Measurements from ENCODE around the gene GPR156.
"Not testable (repeated sequence)": the region's sequence is repeated elsewhere in the genome, so short reads cannot be mapped to it uniquely, and the experiment has no call there.

The GPR156 gene

DNA sequence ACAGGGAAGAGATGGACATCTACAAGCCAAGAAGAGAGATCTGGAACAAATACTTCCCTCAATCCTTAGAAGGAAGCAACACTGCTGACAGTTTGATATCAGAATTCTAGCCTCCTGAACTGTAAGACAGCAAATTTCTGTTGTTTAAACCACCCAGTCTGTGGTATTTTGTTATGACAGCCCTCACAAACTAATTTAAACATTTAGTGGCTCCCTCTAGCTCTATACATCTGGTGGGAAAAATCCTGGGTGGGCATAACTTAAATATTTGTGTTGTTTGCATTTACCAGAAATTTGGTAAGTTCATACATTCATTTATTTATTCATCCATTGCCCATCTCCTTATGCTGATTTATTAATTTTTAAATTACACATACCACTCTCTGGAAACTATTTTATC lies 128.3 kb downstream of the GPR156 start:
- no peak for DNase-seq

DNA sequence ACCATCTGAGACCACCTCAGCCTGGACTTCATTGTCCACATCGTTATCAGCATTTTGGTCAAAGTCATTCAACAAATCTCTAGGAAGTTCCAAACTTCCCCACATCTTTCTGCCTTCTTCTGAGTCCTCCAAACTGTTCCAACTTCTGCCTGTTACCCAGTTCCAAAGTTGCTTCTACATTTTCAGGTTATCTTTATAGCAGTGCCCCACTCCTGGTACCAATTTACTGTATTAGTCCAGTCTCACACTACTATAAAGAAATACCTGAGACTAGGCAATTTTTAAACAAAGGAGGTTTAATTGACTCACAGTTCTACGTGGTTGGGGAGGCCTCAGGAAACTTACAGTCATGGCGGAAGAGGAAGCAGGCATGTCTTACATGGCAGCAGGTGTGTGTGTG lies 129.3 kb downstream of the GPR156 start:
- not testable (repeated sequence) for DNase-seq

DNA sequence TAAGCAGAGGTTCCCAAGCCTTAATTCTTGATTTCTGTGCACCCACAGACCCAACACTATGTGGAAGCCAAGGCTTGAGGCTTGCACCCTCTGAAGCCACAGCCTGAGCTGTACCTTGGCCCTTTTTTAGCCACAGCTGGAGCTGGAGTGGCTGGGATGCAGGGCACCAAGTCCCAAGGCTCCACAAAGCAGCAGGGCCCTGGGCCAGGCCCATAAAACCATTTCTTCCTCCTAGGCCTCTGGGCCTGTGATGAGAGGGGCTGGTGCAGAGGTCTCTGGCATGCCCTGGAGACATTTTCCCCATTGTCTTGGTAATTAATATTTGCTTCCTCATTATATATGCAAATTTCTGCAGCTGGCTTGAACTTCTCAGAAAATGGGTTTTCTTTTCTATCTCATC lies 129.9 kb downstream of the GPR156 start:
- no peak for DNase-seq

DNA sequence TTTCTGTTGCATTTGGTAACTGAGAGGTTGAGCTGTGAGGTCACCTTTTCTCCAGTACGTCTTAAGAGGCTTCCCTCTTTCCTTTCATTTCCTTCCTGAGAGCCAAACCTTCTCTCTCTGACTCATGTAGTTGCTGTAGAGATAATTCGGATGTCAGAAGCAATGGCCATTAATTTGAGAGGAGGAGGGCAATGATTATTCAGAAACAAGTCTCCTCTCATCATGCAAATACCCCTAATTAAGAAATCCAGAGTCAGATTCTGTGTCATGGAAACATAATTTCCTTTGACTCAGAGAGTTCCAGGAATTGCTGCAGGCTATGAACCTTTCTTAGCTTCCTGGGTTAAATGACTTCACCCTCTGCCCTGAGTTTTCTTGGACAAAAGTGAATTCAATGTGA lies 131.7 kb downstream of the GPR156 start:
- no peak for DNase-seq

DNA sequence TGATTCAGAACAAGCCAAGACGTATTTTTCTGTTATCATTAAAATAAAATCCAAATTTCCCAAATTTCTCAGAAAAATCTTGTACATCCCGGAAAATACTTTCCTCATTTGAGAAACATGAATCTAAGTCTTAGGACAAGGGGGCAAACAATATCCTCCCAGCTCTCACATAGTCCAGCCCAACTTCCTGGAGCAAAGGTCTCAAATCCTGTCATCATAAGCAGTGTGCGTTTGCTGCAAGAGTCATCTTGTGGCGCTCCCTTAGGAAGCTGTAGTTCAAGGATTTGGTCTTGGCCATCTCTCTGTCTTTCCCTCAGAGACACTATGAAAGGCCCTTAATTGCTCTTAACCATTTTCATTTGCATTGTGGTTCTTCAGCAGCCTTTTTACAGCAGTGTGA lies 133.2 kb downstream of the GPR156 start:
- no peak for DNase-seq

DNA sequence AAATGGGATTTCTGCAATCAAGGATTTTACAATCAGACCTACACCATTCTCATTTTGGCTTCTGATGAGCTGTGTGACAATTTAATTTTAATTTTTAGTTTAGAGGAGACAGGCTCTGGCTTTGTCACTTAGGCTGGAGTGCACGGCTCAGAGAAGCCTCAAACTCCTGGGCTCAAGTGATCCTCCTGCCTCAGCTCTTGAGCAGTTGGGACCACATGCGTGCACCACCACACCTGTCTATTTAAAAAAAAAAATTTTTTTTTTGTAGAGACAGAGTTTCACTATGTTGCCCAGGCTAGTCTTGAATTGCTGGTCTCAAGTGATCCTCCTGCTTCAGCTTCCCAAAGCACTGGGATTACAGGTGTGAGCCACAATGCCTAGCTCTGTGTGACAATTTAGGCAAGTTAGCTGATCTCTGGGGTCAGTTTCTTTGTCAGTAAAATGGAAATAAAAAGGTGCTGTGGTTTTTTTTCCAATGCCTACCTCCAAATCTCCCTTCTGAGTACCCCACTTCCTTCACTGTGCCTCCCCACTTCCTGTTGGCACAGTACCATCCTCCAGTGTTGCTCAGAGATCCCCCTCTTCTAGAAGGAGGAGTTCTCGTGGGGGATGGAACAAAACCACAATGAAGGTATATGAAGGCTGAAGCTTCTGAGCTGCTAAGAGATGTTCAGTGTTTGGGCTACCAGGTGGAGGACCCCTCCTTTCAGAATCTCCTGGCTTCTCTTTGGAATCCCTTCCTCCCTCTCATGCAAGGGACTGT lies 136.7 kb downstream of the GPR156 start:
- DNase-seq: no peak

DNA sequence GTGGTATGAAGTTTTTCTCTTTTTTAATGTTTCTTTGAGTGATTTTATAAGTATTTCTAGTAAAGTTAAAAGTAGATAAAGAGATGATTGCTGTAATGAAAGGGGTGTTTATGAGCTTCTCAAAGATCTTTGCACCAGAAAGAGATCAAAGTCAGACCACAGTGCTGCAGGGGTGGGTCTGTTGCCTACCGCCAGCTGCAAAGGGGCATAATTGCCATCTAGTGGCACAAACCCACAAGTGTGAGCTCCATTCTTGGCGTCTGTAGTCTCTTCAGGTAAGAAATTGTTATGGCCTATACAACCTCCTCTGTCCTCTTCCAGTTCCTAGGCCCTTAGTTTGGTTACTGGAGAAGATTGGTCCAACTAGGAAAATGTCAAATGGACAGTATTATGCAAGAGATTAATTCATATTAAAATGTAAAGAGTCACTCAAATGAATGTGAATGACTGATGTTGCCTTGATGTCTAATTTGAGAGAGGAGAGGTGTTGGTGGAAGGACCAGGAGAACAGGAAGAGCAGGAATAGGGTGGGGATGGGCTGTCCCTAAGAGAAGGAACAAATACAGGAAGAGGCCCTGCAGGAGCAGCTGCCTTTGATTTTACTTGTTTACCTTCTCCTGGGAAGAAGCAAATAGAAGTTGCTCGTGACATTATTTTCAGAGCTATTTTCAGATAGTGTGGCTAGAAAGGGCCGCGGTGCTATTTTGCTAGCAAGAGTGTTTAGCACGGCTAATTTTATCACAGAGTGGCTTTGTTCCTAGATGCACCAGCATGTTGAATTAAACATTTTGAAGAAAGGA lies 137.8 kb downstream of the GPR156 start:
- DNase-seq: peak; percentile 93

DNA sequence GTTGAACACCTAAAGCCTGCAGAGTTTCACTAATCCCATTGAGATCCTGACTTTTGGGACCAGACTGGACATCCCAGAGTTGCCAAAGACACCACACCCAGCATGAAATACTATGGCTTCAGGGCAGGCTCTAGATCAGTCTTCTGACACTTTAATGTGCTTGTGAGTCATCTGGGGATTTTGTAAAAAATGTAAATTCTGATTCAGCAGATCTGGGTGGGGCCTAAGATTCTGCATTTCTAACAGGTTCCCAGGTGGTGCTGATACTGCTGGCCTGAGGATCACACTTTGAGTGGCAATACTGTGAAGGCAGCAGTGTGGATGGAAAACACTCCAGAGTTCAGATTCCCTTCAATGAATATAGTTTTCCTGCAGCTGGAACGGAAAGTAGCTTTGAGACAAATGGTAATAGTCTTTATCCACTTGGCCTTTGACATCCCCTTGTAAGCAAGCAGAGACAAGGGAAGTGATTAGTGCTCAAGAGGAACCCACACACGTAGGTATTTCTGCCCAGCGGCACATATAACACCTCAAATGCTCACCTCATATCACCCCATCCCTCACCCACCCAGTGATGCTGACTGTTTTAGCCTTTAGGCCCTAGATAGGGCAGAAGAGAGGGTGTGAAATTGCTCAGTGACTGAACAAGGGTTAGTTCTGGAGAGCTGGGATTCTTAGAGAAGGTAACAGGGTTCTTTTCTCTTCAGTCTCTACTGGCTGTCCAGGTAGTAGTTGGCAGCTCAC lies 139.3 kb downstream of the GPR156 start:
- DNase-seq: no peak

DNA sequence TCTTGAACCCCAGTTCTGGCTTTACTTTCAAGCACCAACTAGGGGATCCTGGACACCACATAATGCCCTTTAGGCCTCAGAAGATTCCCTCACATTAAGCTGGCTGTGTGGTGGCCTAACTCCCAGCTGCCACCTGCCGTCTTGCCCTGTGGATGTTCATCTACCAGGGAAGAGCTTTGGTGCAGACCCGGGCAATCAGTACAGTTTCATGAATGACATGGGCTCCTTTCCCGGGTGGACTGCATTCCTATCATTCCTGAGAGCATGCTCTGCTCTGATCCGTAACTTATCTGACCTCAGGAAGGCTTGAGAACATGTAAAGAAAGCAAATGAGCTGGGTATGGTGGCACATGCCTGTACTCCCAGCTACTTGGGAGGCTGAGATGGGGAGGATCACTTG lies 140.8 kb downstream of the GPR156 start:
- DNase-seq: no peak

DNA sequence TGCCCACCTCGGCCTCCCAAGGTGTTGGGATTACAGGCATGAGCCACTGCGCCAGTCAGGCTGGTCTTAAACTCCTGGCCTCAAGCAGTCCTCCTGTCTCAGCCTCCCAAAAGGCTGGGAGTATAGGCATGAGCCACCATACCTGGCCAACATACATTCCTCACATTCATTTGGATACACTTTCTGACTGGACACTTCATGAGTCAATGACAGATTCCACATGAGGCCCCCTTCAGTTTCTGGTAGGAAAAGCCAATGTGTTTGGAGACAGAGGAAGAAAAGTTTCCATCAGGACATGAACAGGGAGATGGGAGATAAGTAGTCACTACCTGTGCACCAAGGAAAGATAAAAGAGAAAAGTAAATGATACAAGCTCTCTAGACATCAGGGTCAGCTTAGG lies 141.3 kb downstream of the GPR156 start:
- DNase-seq: no peak

DNA sequence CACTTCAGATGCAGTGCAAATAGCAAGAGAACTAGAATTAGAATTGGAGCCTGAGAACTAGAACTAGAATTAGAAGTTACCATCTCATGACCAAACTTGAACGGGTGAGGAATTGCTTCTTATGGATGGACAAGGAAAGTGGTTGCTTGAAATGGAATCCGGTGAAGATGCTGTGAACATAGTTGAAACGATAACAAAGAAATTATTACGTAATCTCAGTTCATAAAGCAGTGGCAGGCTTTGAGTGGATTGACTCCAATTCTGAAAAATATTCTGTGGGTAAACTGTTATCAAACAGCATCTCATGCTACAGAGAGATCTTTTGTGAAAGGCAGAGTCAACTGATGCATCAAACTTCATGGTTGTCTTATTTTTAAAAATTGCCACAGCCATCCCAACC lies 142.8 kb downstream of the GPR156 start:
- DNase-seq: no peak

DNA sequence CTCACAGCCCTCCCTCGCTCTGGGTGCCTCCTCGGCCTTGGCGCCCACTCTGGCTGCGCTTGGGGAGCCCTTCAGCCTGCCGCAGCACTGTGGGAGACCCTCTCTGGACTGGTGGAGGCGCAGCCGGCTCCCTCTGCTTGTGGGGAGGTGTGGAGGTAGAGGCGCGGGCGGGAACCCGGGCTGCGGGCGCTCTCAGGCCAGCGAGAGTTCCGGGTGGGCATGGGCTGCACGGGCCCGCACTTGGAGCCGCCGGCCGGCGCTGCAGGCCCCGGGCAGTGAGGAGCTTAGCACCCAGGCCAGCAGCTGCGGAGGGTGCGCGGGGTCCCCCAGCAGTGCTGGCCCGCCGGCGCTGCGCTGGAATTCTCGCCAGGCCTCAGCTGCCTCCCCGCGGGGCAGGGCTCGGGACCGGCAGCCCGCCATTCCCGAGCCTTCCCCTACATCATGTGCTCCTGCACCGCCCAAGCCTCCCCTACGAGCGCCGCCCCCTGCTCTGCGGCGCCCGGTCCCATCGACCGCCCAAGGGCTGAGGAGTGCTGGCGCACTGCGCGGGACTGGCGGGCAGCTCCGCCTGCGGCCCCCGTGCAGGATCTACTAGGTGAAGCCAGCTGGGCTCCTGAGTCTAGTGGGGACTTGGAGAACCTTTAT lies 144.8 kb downstream of the GPR156 start:
- DNase-seq: no peak

DNA sequence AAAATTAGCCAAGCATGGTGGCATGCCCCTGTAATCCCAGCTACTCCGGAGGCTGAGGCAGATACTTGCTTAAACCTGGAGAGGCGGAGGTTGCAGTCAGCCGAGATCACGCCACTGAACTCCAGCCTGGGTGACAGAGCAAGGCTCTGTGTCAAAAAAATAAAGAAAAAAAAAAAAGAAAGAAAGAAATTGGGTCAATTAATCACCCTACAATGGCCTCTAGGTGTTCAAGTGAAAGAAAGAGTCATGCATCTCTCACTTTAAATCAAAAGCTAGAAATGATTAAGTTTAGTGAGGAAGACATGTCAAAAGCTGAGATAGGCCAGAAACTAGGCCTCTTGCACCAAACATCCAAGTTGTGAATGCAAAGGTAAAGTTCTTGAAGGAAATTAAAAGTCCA lies 145.9 kb downstream of the GPR156 start:
- no peak for DNase-seq

DNA sequence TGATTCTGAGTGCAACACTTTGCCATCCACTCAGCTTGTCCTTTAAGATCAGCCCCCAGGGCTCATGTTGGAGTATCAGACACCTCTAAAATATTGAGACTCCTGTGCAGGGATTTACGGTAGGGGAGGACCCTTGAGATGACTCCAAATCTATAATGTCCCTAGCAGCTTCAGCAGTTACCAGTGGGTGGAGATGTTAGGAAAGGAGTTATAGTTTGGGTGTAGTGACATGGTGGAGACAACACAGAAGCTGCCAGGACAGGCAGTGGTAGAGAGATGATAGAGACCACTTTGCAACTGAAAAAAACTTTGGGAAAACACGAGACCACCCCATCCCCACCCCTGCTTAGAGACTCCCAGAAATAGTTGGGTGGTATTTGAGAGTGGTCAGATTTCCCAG lies 147.5 kb downstream of the GPR156 start:
- peak; percentile 19 for DNase-seq

DNA sequence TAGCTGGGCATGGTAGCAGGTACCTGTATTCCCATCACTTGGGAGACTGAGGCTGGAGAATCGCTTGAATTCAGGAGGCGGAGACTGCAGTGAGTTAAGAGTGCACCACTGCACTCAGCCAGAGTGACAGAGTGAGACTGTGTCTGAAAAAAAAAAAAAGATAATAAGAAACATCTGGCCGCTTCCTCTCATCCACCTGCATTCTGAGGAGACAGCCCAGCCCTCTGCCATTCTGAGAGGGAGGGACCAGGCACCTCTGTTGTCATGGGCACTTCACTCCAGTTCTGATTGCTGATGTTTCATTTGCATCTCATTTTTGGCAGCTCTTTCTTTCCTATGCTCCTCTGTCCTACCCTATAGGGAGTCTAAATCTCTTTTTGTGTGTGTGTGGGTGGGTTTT lies 154.4 kb downstream of the GPR156 start:
- DNase-seq: no peak

DNA sequence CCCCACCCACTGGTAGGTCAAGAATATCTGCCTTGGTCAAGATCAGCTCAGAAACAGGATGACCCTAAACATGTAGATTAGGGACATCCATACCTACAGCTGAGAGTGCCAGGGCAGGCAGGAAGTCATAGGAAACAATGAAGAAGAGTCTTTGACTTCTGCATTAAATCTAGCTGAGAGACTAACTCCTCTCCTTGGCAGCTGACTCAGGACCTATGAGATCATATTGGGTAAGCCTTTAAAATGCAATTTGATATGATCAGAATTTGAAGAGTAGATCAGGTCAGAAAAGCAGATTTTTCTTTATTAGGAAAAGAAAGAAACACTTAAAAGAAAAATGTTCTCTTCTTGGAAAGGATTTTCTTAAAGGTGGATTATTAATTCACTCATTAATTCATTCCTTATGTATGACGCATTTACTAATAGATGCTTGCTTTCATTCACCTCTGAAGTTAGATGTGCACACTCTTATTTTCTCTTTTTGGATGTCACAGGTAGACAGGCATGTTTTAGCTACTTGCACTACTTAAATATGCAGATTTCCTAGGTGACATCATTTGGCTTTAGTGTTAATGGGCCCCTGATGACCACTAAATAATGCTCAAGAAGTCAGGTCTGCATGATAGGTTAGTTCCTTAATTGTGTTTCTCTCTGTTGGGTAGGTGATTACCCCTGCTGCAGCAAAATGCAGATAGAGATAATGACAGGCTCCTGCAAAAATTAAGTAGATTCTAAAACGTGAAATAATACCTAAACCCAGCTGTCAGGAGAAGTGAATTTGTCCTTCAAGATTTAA lies 155.1 kb downstream of the GPR156 start:
- DNase-seq: no peak

DNA sequence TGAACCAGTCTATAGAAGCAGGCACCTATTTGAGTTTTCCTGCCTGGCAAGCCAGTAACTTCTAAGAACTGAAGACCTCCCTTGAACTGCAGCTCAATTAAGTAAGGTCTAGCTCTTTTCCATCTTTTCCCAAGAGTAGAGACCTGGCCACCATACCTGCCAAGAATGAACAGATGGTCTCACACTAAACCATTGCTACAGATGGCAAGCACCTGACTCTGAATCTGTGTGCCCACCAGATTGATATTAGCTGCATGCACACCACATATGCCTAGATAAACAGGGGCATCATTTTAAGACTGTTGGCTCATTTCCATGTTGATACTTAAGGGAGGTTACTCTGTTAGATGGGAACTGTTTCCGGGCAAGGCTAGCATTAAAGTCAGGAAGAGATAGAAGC lies 156.0 kb downstream of the GPR156 start:
- no peak for DNase-seq

DNA sequence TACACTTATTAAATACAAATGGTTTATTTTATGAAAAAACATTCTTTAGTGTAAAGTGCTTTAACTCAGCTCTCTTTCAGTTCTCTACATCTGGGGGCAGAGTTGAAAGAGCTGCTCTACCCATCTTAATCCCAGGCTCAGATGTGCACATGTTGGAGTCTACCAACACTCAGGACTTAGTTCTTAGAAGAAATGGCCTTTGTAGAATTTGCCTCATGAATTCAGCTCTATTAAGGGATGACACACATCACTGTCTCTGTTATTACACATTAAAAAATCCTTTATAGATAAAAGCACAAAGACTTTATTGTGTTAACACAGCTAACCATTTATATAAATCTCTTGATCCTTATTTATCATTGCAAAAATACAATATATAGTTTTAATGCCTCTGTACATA lies 159.0 kb downstream of the GPR156 start:
- DNase-seq: no peak

DNA sequence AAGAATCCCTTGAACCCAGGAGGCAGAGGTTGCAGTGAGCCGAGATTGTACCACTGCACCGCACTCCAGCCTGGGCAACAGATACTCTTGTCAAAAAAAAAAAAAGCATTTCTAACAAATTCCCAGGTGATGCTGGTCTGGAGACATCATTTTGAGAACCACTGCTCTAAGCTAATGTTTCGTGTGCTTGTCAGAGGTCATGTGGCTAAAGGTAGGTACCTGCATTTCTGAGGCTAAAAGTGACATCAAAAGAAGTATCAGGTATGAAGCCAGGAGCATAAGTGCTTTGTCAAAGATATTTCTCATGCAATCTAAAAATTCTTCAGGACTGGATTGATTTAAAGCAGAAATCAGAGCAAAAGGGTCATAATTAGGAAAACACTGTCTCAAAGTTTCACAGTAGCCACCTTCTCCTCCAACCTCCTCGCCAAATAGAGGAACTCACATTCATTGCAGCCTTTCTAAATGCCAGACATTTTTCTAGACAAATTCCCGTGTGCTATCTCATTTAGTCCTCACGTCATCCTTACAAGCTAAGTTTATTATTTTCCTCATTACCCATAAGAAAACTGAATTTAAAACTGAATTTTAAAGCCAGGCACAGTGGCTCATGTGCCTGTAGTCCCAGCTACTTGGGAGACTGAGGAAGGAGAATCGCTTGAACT lies 165.0 kb downstream of the GPR156 start:
- no peak for DNase-seq

Measured in COR-L47 (cell line).